ENCODE measurements around the gene TP53RK. TPM values are rescaled to one million over a fixed set of nuclear protein-coding genes. Genes with fewer than 3 reads are reported as not detected.

Gene TP53RK
- total and polyA plus RNA-seq, 2 experiments from 2014 or later, result 24.2 to 26.0 TPM

DNA sequence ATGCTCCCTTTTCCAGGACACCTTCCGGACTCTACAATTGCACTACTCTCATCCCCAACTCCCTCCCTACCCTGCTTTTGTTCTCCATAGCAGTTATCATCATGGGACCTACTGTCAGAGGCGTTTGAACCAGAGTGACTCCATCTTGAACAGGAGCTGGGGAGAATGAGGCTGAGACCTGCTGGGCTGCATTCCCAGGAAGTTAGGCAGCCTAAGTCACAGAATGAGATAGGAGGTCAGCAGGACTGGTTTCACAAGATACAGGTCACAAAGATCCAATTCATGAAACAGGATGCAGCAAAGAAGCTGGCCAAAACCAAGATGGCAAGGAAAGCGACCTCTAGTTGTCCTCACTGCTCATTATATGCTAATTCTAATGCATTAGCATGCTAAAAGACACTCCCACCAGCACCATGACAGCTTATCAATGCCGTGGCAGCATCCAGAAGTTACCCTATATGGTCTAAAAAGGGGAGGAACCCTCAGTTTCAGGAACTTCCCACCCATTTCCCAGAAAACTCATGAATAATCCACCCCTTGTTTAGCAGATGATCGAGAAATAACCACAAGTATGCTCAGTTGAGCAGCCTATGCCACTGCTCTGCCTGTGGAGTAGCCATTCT is 53.6 kb downstream of the TP53RK start (continued):
- TF ChIP-seq, protein P1, sequence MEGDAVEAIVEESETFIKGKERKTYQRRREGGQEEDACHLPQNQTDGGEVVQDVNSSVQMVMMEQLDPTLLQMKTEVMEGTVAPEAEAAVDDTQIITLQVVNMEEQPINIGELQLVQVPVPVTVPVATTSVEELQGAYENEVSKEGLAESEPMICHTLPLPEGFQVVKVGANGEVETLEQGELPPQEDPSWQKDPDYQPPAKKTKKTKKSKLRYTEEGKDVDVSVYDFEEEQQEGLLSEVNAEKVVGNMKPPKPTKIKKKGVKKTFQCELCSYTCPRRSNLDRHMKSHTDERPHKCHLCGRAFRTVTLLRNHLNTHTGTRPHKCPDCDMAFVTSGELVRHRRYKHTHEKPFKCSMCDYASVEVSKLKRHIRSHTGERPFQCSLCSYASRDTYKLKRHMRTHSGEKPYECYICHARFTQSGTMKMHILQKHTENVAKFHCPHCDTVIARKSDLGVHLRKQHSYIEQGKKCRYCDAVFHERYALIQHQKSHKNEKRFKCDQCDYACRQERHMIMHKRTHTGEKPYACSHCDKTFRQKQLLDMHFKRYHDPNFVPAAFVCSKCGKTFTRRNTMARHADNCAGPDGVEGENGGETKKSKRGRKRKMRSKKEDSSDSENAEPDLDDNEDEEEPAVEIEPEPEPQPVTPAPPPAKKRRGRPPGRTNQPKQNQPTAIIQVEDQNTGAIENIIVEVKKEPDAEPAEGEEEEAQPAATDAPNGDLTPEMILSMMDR (conservative IDR thresholded peaks at IDR 0.05; ENCODE audit: low read depth in 2 of 2), result no peak
- TF ChIP-seq REST (IDR thresholded peaks at IDR 0.05; ENCODE audit: unreplicated experiment), result no peak

- H3K27ac Mint-ChIP-seq, result 0 out of 2 replicates have a peak overlapping the region, but pooled peaks have one; percentile 48
- H3K27ac ChIP-seq (ENCODE audit: low read depth), result no peak overlapping the region
- no peak overlapping the region for H3K4me2 ChIP-seq
- peaks cover 4% of the 10 kb centered on the region for H3K9me3 Mint-ChIP-seq
- H3K4me3 Mint-ChIP-seq, result no peak overlapping the region
- no peaks in the 10 kb centered on the region for H3K36me3 ChIP-seq (ENCODE audit: insufficient read depth)
- no peaks in the 10 kb centered on the region for H3K27me3 ChIP-seq (ENCODE audit: insufficient read depth)
- ATAC-seq (no peak), DNase-seq (ENCODE audit: low spot score) (no peak)
- peaks cover 6% of the 10 kb centered on the region; the same call in 1 of the 2 replicates for H3K4me1 ChIP-seq (ENCODE audit: insufficient read depth)
- H3K27me3 Mint-ChIP-seq (ENCODE audit: insufficient read depth, low read depth, poor library complexity), result peaks cover 12% of the 10 kb centered on the region
- H3K36me3 Mint-ChIP-seq (ENCODE audit: low read depth), result peaks cover 7% of the 10 kb centered on the region
- no peak overlapping the region for H2AFZ ChIP-seq
- H4K20me1 ChIP-seq (replicated peaks; ENCODE audit: insufficient read depth), result no peaks in the 10 kb centered on the region
- no peaks in the 10 kb centered on the region for H3K79me2 ChIP-seq (replicated peaks; ENCODE audit: insufficient read depth)
- H3K9me2 ChIP-seq (ENCODE audit: insufficient read depth), result no peaks in the 10 kb centered on the region
- no peaks in the 10 kb centered on the region for H3F3A ChIP-seq (replicated peaks; ENCODE audit: low read depth)
- no peak overlapping the region for H3K4me3 ChIP-seq
- peaks cover 8% of the 10 kb centered on the region for H3K4me1 Mint-ChIP-seq
- TF ChIP-seq ZNF331 (CRISPR knock-in tag; IDR thresholded peaks at IDR 0.05; ENCODE audit: low read depth) (no peak), REST (IDR thresholded peaks at IDR 0.05; ENCODE audit: unreplicated experiment) (no peak), CREB1 (CRISPR knock-in tag; IDR thresholded peaks at IDR 0.05; ENCODE audit: low read depth) (no peak), EZH2phosphoT487 (IDR thresholded peaks at IDR 0.05; ENCODE audit: unreplicated experiment) (no peak), POLR2AphosphoS5 (IDR thresholded peaks at IDR 0.05; ENCODE audit: low read depth) (no peak)
- TF ChIP-seq, protein P2, sequence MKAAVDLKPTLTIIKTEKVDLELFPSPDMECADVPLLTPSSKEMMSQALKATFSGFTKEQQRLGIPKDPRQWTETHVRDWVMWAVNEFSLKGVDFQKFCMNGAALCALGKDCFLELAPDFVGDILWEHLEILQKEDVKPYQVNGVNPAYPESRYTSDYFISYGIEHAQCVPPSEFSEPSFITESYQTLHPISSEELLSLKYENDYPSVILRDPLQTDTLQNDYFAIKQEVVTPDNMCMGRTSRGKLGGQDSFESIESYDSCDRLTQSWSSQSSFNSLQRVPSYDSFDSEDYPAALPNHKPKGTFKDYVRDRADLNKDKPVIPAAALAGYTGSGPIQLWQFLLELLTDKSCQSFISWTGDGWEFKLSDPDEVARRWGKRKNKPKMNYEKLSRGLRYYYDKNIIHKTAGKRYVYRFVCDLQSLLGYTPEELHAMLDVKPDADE (IDR thresholded peaks at IDR 0.05), result no peak
Observed at GRCh38 chr20:46634528-46634927, 54.7 kb downstream of the TP53RK start.
